MM.1S (cell line): ENCODE data around the gene RNF180.

Experiments used
- CTCF ChIP-seq: fragments of 300-600 bp; sonication (generic); IDR thresholded peaks from 2 replicates; pipeline ENCODE4 v1.5.1; 2016; ENCODE audit warnings: antibody characterized with exemption, low read length, mixed read lengths
- EZH2 ChIP-seq: fragments of 300-600 bp; sonication (generic); optimal IDR thresholded peaks from 2 replicates; pipeline ENCODE3; 2017; ENCODE audit warnings: low read depth, mild to moderate bottlenecking, antibody characterized with exemption, low read length, mixed read lengths
- EZH2phosphoT487 ChIP-seq: fragments of 300-600 bp; sonication (generic); IDR thresholded peaks from 2 replicates; pipeline ENCODE4 v1.6.1; 2018; ENCODE audit warnings: antibody characterized with exemption, low read length

DNA sequence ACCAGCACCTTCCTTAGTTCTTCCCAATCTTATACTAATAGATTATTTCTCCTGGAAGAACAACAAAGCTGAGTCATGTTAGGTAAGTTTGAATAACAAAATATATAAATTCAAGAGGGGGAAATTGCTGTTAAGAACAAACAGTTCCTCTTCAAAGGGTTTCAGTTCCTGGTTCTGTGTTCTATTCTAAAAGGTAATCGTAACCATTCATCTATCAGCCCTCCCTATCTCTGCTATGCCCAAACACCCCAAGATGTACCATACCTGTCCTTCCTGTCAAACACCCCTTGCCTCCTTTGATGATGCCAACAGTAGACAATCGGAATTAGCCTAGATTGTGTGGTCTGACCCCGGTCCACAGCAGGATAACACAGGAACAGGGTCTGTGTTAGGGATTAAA, 4.2 kb upstream of the RNF180 start:
- no peak for TF ChIP-seq CTCF
- TF ChIP-seq EZH2phosphoT487, result no peak
- no peak for TF ChIP-seq EZH2
